Right atrium auricular region (tissue), 2 donors: ENCODE measurements around the gene BCKDHB. TPM values are rescaled to one million over a fixed set of nuclear protein-coding genes. Genes with fewer than 3 reads are reported as not detected.

ENCODE experiments used
- DNase-seq: peaks from one replicate; pipeline ENCODE4 v3.0.0-alpha.2; 2019; ENCODE audit warnings: low spot score
- H3K27ac ChIP-seq, 2 donors: fragments of 200-600 bp; sonication (generic); 1 replicate in 1 of 2; 2 replicates in 1 of 2; pipeline ENCODE4 v1.5.1; 2016 to 2019
- H3K27me3 ChIP-seq, 2 donors: fragments of 200-600 bp; sonication (generic); one replicate each; pipeline versions ENCODE4 v1.5.1 to v1.6.0; 2017 to 2019
- H3K36me3 ChIP-seq: fragments of 200-600 bp; sonication (generic); one replicate; pipeline ENCODE4 v1.5.1; 2016
- H3K4me1 ChIP-seq, 2 donors: fragments of 200-600 bp; sonication (generic); one replicate each; pipeline versions ENCODE4 v1.5.1 to v1.6.0; 2017 to 2019
- H3K4me3 ChIP-seq, 2 donors: fragments of 200-600 bp; sonication (generic); 1 replicate in 1 of 2; 2 replicates in 1 of 2; pipeline ENCODE4 v1.5.1; 2017 to 2019; ENCODE audit warnings: mild to moderate bottlenecking in 1 of 2, moderate library complexity in 1 of 2
- H3K9me3 ChIP-seq, 2 donors: fragments of 200-600 bp; sonication (generic); one replicate each; pipeline ENCODE4 v1.5.1; 2019
- CTCF ChIP-seq, 2 donors: fragments of 200-600 bp; sonication (generic); IDR thresholded peaks; one replicate each; pipeline ENCODE4 v1.5.1; 2019; ENCODE audit warnings: antibody characterized with exemption in 2 of 2
- total RNA-seq, 2 donors: library from RNA; depleted of rRNA; stranded (reverse); fragments of >200 nt; gene quantifications; one replicate each; pipeline ENCODE4 v1.1.0, GENCODE V29; 2016

The BCKDHB gene
- total RNA-seq, 2 donors from 2014 or later: 8.1 to 23.3 TPM

GRCh38 chr6:80249897-80250296 is 143.4 kb downstream of the BCKDHB start:
- Histone ChIP-seq H3K36me3 (no peaks in the 10 kb centered on the region), H3K4me3 (no peak overlapping the region), H3K27me3 (no peaks in the 10 kb centered on the region), H3K4me1 (peaks cover 0 to 3% of the 10 kb centered on the region in 2 donors), H3K9me3 (no peaks in the 10 kb centered on the region), H3K27ac (no peak overlapping the region)
- no peak for DNase-seq
- TF ChIP-seq CTCF (IDR thresholded peaks at IDR 0.05): no peak

- Histone ChIP-seq H3K9me3 (no peaks in the 10 kb centered on the region), H3K4me1 (peaks cover 0 to 3% of the 10 kb centered on the region in 2 donors), H3K4me3 (no peak overlapping the region), H3K27ac (no peak overlapping the region), H3K27me3 (no peaks in the 10 kb centered on the region), H3K36me3 (no peaks in the 10 kb centered on the region)
- TF ChIP-seq CTCF (IDR thresholded peaks at IDR 0.05): no peak
- DNase-seq: no peak
Measured at GRCh38 chr6:80250391-80250997, 144.0 kb downstream of the BCKDHB start.

GRCh38 chr6:80251321-80251720 is 144.8 kb downstream of the BCKDHB start:
- no peak for DNase-seq
- TF ChIP-seq CTCF (IDR thresholded peaks at IDR 0.05): no peak
- Histone ChIP-seq H3K9me3 (no peaks in the 10 kb centered on the region), H3K36me3 (no peaks in the 10 kb centered on the region), H3K27me3 (no peaks in the 10 kb centered on the region), H3K4me3 (no peak overlapping the region), H3K27ac (no peak overlapping the region), H3K4me1 (peaks cover 0 to 3% of the 10 kb centered on the region in 2 donors)

- H3K4me3 ChIP-seq: no peak overlapping the region
- H3K9me3 ChIP-seq: no peaks in the 10 kb centered on the region
- H3K27me3 ChIP-seq: no peaks in the 10 kb centered on the region
- H3K36me3 ChIP-seq: no peaks in the 10 kb centered on the region
- DNase-seq: no peak
- TF ChIP-seq CTCF (IDR thresholded peaks at IDR 0.05): no peak
- no peak overlapping the region for H3K27ac ChIP-seq
- peaks cover 0 to 3% of the 10 kb centered on the region in 2 donors for H3K4me1 ChIP-seq
Measured at GRCh38 chr6:80254716-80255115, 148.2 kb downstream of the BCKDHB start.

- Histone ChIP-seq H3K4me1 (no peaks in the 10 kb centered on the region), H3K36me3 (no peaks in the 10 kb centered on the region), H3K9me3 (no peaks in the 10 kb centered on the region), H3K27ac (no peak overlapping the region), H3K27me3 (no peaks in the 10 kb centered on the region), H3K4me3 (no peak overlapping the region)
- no peak for DNase-seq
- TF ChIP-seq CTCF (IDR thresholded peaks at IDR 0.05): no peak
Measured at GRCh38 chr6:80256691-80257090, 150.2 kb downstream of the BCKDHB start.

- no peak for TF ChIP-seq CTCF (IDR thresholded peaks at IDR 0.05)
- Histone ChIP-seq H3K27me3 (no peaks in the 10 kb centered on the region), H3K9me3 (no peaks in the 10 kb centered on the region), H3K36me3 (no peaks in the 10 kb centered on the region), H3K27ac (no peak overlapping the region), H3K4me3 (no peak overlapping the region), H3K4me1 (no peaks in the 10 kb centered on the region)
- DNase-seq: no peak
Measured at GRCh38 chr6:80259118-80259517, 152.6 kb downstream of the BCKDHB start.
